OCI-LY3 (cell line): Measurements from ENCODE around the gene RPAP3.

Source experiments
- CTCF ChIP-seq: fragments of 200-600, 300-600 bp; sonication (generic); IDR thresholded peaks from 2 replicates; pipeline ENCODE4 v1.5.1; 2014; ENCODE audit warnings: antibody characterized with exemption, low read length, low read depth
- EZH2phosphoT487 ChIP-seq: fragments of 200-600 bp; shearing (Covaris generic); IDR thresholded peaks from 2 replicates; pipeline ENCODE4 v1.6.1; 2018; ENCODE audit warnings: antibody characterized with exemption, mixed run types, low read depth

GRCh38 chr12:47707355-47707754 lies 1.5 kb upstream of the RPAP3 start:
- TF ChIP-seq CTCF, result no peak
- TF ChIP-seq EZH2phosphoT487, result no peak
